ENCODE measurements around the gene PRH2.

- TF ChIP-seq SUZ12 (IDR thresholded peaks at IDR 0.05; ENCODE audit: extremely low read depth, insufficient read depth, insufficient read length) (no peak), ZNF274 (IDR thresholded peaks at IDR 0.05; ENCODE audit: low read depth, low read length) (no peak), YY1 (IDR thresholded peaks at IDR 0.05; ENCODE audit: insufficient read depth, insufficient read length) (no peak)
Measured at GRCh38 chr12:10957741-10958140, 28.7 kb downstream of the PRH2 start.
